GM19025 (cell line): ENCODE data around the gene GABRA5.
"Not testable (repeated sequence)": the region's sequence is repeated elsewhere in the genome, so short reads cannot be mapped to it uniquely, and the experiment has no call there.

Experiments used
- ATAC-seq: cut with Tn5 transposase; IDR thresholded peaks from one replicate; pipeline ENCODE4 v1.9.1; 2021; ENCODE audit warnings: mild to moderate bottlenecking, low read depth, moderate library complexity; ENCODE audit not compliant: unreplicated experiment

The GABRA5 gene

DNA sequence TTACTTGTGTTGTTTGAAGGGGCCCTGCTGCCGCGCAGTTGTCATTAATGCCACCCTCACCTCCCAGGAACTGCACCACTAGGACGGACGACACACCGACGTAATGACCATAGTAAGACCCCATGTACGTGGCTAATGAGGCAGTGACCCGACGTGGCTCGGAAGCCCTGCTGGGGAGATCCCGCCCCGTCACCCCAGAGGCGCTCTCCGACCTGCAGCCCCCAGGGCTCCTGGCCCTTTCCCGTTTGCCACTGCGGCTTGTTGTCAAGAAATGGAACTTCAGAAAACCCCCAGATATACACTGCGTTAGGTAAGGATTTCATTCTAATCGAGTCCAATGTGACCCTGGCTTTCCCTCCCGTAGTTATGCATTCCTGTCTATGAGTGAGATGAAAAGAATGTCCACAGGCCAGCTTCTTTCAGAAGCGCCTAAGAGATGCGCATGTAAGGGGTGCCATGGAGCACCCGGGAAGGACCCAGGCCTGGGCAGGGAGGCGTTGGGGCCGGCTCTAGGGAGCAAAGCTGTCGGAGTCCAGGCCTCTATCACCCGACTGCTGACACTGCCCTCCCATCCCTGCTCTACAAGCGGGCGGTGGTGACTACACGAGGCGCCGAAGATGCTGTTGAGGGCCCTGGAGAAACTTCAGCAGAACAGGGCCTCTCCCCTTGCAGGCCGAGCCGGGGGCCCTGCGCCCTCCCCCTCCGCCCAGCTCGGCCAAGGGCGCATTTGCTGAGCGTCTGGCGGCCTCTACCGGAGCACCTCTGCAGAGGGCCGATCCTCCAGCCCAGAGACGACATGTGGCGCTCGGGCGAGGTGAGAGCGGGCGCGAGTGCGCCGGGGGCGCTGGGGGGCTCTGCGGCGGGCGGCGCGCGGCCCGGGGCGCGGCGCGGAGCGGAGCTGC, at the start of gene GABRA5:
GABRA5 (plus strand) TSS at position 765 of the 902 bp plus-strand sequence. CDS start 2,187 bp downstream, outside the sequence.
- no peak for ATAC-seq

- ATAC-seq, result not testable (repeated sequence)
Observed at GRCh38 chr15:26831191-26831590, 35.7 kb upstream of the GABRA5 start.

GRCh38 chr15:26831951-26832350, 34.9 kb upstream of the GABRA5 start:
- ATAC-seq, result no peak

DNA sequence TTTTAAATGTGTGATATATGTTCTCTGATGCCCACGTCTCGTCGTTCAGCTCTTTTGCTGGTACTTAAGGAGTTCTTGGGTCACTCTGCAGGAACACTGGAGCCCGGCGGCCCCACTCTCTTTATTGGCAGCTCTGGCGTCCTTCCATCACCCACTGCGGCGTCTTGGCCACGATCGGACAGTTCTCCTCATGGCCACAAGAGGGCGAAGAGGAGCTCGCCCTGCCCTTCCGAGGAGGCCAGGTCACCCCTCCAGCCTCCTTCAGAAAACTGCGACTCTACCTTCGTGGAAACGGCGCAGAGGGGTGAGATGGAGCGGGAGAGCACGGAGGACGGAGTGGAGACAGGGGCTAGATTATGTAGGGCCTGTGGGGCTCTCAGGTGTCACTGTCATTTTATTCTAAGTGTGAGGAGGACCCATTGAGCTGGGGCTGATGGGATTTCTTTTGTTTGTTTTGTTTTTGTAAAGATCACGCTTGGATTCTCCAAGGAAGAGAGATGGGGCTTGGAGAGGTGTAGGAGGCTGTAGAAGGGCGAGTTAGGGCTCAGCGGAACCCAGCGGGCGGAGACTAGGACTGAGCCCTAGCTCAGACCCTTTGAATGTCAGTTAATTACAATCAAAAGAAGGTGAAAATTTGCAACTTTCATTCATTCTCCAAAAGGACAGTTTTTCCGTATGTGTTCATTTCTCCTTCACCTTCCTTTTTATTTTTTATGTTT, 28.0 kb upstream of the GABRA5 start:
- no peak for ATAC-seq

GRCh38 chr15:26841514-26841913, 25.3 kb upstream of the GABRA5 start:
- no peak for ATAC-seq

- ATAC-seq, result no peak
Observed at GRCh38 chr15:26841941-26842340, 24.9 kb upstream of the GABRA5 start.

GRCh38 chr15:26842391-26842790, 24.5 kb upstream of the GABRA5 start:
- no peak for ATAC-seq

- ATAC-seq, result no peak
Observed at GRCh38 chr15:26844901-26845300, 22.0 kb upstream of the GABRA5 start.

GRCh38 chr15:26848498-26848897, 18.4 kb upstream of the GABRA5 start:
- ATAC-seq, result no peak

GRCh38 chr15:26850161-26850560, 16.7 kb upstream of the GABRA5 start:
- ATAC-seq, result no peak

- no peak for ATAC-seq
Observed at GRCh38 chr15:26852980-26853379, 13.9 kb upstream of the GABRA5 start.

- ATAC-seq, result no peak
Observed at GRCh38 chr15:26854435-26854834, 12.4 kb upstream of the GABRA5 start.

DNA sequence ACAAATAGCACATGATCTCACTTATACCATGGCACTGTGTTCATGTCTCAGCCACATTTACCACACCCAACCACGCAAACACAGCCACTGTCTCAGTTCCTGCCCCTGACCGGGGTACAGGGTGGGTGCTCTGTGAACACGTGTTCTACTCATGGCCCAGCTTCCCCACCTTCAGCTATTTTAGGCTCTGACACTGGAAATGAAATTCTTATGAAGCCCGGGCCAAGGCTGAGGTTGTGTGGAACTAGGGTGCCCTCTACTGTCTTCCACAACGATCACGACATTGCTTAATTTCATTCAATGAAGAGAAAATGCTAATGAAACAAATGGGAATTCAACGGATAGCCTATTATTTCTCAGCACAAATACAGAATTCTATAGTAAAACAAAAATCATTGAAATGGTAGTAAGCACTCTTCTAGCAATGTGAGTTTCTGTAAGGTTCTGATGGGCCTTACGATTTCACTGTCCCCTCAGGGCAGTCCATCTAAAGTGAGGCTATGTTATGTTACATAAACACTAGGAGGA, 2.1 kb upstream of the GABRA5 start:
- ATAC-seq, result no peak

GRCh38 chr15:26867200-26868007, 542 bp downstream of the GABRA5 start:
- ATAC-seq, result no peak

GRCh38 chr15:26868029-26868685, 1.3 kb downstream of the GABRA5 start:
- ATAC-seq, result no peak

DNA sequence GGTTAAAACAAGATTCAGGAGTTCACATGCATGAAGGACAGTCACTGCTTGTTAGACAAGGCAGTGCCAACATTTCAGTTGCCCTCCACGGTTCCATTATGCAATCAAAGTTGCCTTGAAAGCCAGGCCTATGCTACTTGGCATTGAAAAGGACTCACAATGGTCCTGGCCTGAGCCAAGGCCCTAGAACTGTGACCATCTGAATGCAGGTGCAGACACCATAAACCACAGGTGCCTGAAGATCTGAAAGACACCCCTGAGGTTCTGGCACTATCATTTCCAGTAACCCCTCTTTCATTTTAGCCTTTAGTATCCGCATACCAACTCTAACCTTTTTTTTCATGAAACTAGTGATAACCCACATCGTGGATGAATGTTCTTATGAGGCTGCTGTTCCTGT, 2.8 kb downstream of the GABRA5 start:
- ATAC-seq, result no peak

- ATAC-seq, result no peak
Observed at GRCh38 chr15:26870346-26870745, 3.5 kb downstream of the GABRA5 start.

DNA sequence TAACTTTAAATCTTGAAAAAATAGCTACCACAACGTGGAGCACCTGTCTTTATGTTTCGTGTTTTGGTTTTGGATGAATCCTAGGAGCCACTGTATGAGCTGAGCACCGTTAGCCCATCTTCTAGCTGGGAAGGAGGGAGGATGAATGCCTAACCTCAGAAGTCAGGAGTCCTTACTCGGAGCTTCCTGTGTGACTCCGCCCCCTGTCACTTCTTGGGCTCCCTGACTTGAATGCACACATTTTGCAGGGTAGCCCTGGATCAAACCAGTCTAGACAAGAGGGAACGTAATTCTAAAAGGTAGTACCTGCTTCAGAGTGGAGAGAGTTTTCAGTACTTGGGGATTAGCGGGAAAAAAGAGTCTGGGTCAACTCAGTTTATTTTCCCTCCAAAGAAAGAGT, 5.3 kb downstream of the GABRA5 start:
- ATAC-seq, result no peak

- ATAC-seq, result no peak
Observed at GRCh38 chr15:26873846-26874245, 7.0 kb downstream of the GABRA5 start.
